Measurements from ENCODE around the gene MCTP2.

GRCh38 chr15:94252906-94253491 is 21.6 kb downstream of the MCTP2 start:
- TF ChIP-seq, protein P1, sequence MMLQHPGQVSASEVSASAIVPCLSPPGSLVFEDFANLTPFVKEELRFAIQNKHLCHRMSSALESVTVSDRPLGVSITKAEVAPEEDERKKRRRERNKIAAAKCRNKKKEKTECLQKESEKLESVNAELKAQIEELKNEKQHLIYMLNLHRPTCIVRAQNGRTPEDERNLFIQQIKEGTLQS (CRISPR knock-in tag; conservative IDR thresholded peaks at IDR 0.05), result no peak
- TF ChIP-seq JUN (CRISPR knock-in tag; IDR thresholded peaks at IDR 0.05) (no peak), NR3C1 (CRISPR knock-in tag; conservative IDR thresholded peaks at IDR 0.05; ENCODE audit: low read depth) (no peak), E2F1 (CRISPR knock-in tag; IDR thresholded peaks at IDR 0.05) (no peak), ELF4 (CRISPR knock-in tag; IDR thresholded peaks at IDR 0.05; ENCODE audit: low read depth) (no peak)
- TF ChIP-seq, protein P2, sequence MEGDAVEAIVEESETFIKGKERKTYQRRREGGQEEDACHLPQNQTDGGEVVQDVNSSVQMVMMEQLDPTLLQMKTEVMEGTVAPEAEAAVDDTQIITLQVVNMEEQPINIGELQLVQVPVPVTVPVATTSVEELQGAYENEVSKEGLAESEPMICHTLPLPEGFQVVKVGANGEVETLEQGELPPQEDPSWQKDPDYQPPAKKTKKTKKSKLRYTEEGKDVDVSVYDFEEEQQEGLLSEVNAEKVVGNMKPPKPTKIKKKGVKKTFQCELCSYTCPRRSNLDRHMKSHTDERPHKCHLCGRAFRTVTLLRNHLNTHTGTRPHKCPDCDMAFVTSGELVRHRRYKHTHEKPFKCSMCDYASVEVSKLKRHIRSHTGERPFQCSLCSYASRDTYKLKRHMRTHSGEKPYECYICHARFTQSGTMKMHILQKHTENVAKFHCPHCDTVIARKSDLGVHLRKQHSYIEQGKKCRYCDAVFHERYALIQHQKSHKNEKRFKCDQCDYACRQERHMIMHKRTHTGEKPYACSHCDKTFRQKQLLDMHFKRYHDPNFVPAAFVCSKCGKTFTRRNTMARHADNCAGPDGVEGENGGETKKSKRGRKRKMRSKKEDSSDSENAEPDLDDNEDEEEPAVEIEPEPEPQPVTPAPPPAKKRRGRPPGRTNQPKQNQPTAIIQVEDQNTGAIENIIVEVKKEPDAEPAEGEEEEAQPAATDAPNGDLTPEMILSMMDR (IDR thresholded peaks at IDR 0.05), result no peak

All from WTC11 (cell line).